Activated T-helper 1 cell treated with Interleukin-2 at 50 U/mL for 16 hours (primary cell): ENCODE data around the gene CNN2.
"Not testable (repeated sequence)": the region's sequence is repeated elsewhere in the genome, so short reads cannot be mapped to it uniquely, and the experiment has no call there.

Experiments
- DNase-seq: peaks from one replicate; pipeline ENCODE4 v3.0.0-alpha.2; 2020; ENCODE audit warnings: low read depth

The CNN2 gene

GRCh38 chr19:1010586-1011510, 15.6 kb upstream of the CNN2 start:
- DNase-seq: no peak

GRCh38 chr19:1011831-1012333, 14.5 kb upstream of the CNN2 start:
- DNase-seq: no peak

GRCh38 chr19:1012334-1012733, 14.1 kb upstream of the CNN2 start:
- DNase-seq: no peak

- no peak for DNase-seq
These were observed 13.2 kb upstream of the CNN2 start for GRCh38 chr19:1013218-1013617.

GRCh38 chr19:1014161-1015060, 12.0 kb upstream of the CNN2 start:
- DNase-seq: no peak

GRCh38 chr19:1015061-1015781, 11.2 kb upstream of the CNN2 start:
- no peak for DNase-seq

GRCh38 chr19:1015782-1016646, 10.4 kb upstream of the CNN2 start:
- no peak for DNase-seq

- DNase-seq: no peak
These were observed 9.7 kb upstream of the CNN2 start for GRCh38 chr19:1016647-1017114.

GRCh38 chr19:1017115-1017905, 9.1 kb upstream of the CNN2 start:
- no peak for DNase-seq

GRCh38 chr19:1017906-1018305, 8.5 kb upstream of the CNN2 start:
- DNase-seq: no peak

- no peak for DNase-seq
These were observed 8.0 kb upstream of the CNN2 start for GRCh38 chr19:1018393-1018792.

GRCh38 chr19:1018932-1019615, 7.3 kb upstream of the CNN2 start:
- DNase-seq: no peak

- no peak for DNase-seq
These were observed 6.8 kb upstream of the CNN2 start for GRCh38 chr19:1019616-1019961.

GRCh38 chr19:1019980-1020867, 6.2 kb upstream of the CNN2 start:
- DNase-seq: no peak

- DNase-seq: peak; percentile 98
These were observed 5.5 kb upstream of the CNN2 start, which contains the start of gene TMEM259 for GRCh38 chr19:1020868-1021425. Gene TMEM259 (minus strand): TSS chr19:1021123. CDS start chr19:1020996, 127 bp downstream.

GRCh38 chr19:1023883-1024188, 2.6 kb upstream of the CNN2 start:
- DNase-seq: not testable (repeated sequence)

- DNase-seq: not testable (repeated sequence)
These were observed 1.3 kb upstream of the CNN2 start for GRCh38 chr19:1025080-1025479.
